Panc1 (cell line): ENCODE results near the gene APOBEC3B. TPM values are rescaled to one million over a fixed set of nuclear protein-coding genes. Genes with fewer than 3 reads are reported as not detected.

Source experiments
- ATAC-seq: fragments of 200-7000 bp; cut with Tn5 transposase; 2 replicates; pipeline ENCODE4 v1.9.1; 2020; ENCODE audit warnings: mild to moderate bottlenecking, moderate library complexity
- BruUV-seq: library from RNA; stranded (reverse); fragments of 400-500 nt; replicated peaks from 2 replicates; lab custom pipeline; 2021; lab: Mats Ljungman, UMichigan
- CTCF ChIA-PET: fragments of 300-600 bp; sonication (Branson Sonifier 250); formaldehyde crosslinking; loops from one replicate; lab custom pipeline; 2022; ENCODE audit warnings: antibody characterized with exemption; lab: Charles Lee
- POLR2A ChIA-PET: fragments of 300-600 bp; sonication (Branson Sonifier 250); formaldehyde crosslinking; loops from one replicate; lab custom pipeline; 2022; ENCODE audit warnings: antibody characterized with exemption; lab: Charles Lee
- DNase-seq: peaks from one replicate; pipeline ENCODE4 v3.0.0-alpha.2; 2010; ENCODE audit warnings: low read depth, low spot score
- H3K27ac ChIP-seq: 2 replicates; pipeline ENCODE4 v1.5.1; 2011; ENCODE audit warnings: mild to moderate bottlenecking, low read length, inconsistent platforms
- H3K27me3 ChIP-seq: fragments of 200-500 bp; sonication (Bioruptor generic); 2 replicates; pipeline ENCODE4 v1.6.0; 2014; ENCODE audit warnings: low read length, inconsistent platforms; ENCODE audit not compliant: control insufficient read depth, insufficient read depth
- H3K36me3 ChIP-seq: fragments of 200-500 bp; sonication (Bioruptor generic); 2 replicates; pipeline ENCODE4 v1.5.1; 2014; ENCODE audit warnings: inconsistent platforms, mild to moderate bottlenecking, low read length, moderate library complexity; ENCODE audit not compliant: control insufficient read depth, insufficient read depth
- H3K4me1 ChIP-seq: 2 replicates; pipeline ENCODE4 v1.5.1; 2011; ENCODE audit warnings: inconsistent platforms, mild to moderate bottlenecking, low read length, moderate library complexity; ENCODE audit not compliant: control insufficient read depth, insufficient read depth
- H3K4me3 ChIP-seq, 2 experiments: 2 replicates each; pipeline ENCODE4 v1.5.1; 2011 to 2012; ENCODE audit warnings: low read depth in 2 of 2, low read length in 2 of 2, mild to moderate bottlenecking in 2 of 2, inconsistent platforms in 1 of 2, moderate library complexity in 1 of 2
- H3K9me3 ChIP-seq: fragments of 200-500 bp; sonication (Bioruptor generic); 2 replicates; pipeline ENCODE4 v1.5.1; 2014; ENCODE audit warnings: low read depth, mild to moderate bottlenecking, inconsistent platforms, low read length, moderate library complexity; ENCODE audit not compliant: control insufficient read depth, insufficient read depth
- CTCF ChIP-seq: fragments of 450-650 bp; IDR thresholded peaks from 2 replicates; pipeline ENCODE4 v1.5.1; 2017; ENCODE audit warnings: mild to moderate bottlenecking
- POLR2AphosphoS5 ChIP-seq: IDR thresholded peaks from 2 replicates; pipeline ENCODE4 v1.6.1; 2012; ENCODE audit warnings: mild to moderate bottlenecking, low read depth, low read length, moderate library complexity
- REST ChIP-seq, 2 experiments: IDR thresholded peaks; 2 replicates each; pipeline ENCODE4 v1.6.1; 2011 to 2012; ENCODE audit warnings: low read depth in 2 of 2, control low read depth in 1 of 2, low read length in 1 of 2, mild to moderate bottlenecking in 1 of 2, moderate library complexity in 1 of 2; ENCODE audit not compliant: insufficient read depth in 1 of 2
- SIN3A ChIP-seq: IDR thresholded peaks from 2 replicates; pipeline ENCODE4 v1.6.1; 2012; ENCODE audit warnings: low read depth, mild to moderate bottlenecking, low read length, moderate library complexity, borderline replicate concordance; ENCODE audit not compliant: insufficient read depth
- TCF7L2 ChIP-seq: IDR thresholded peaks from 2 replicates; pipeline ENCODE4 v1.6.1; 2011; ENCODE audit warnings: mild to moderate bottlenecking, low read depth, low read length, inconsistent platforms
- in situ Hi-C: cut with HindIII; loops from 2 replicates; pipeline ENCODE4 v1.10.0; 2016; ENCODE audit warnings: low sequenced_read_pairs, low pct_unique_long_range_greater_than_20kb
- intact Hi-C: fragments of 100-400 bp; cut with micrococcal nuclease; formaldehyde crosslinking; loops from one replicate; pipeline ENCODE4 v1.10.0; 2022; ENCODE audit not compliant: unreplicated experiment
- total RNA-seq: library from RNA; stranded (reverse); gene quantifications from one replicate; pipeline ENCODE4 v1.2.1, GENCODE V29; 2021; ENCODE audit not compliant: unreplicated experiment

Gene APOBEC3B
- total RNA-seq, 1 experiment from 2014 or later, result 15.6 TPM

- intact Hi-C loops (no loop called here), in situ Hi-C loops (no loop called here)
- no peaks in the 10 kb centered on the region for H3K9me3 ChIP-seq
- DNase-seq (no peak), ATAC-seq (no peak)
- H3K4me3 ChIP-seq, result no peak overlapping the region
- H3K27ac ChIP-seq, result no peak overlapping the region
- H3K36me3 ChIP-seq, result no peaks in the 10 kb centered on the region
- POLR2A ChIA-PET, result no interaction called here
- H3K4me1 ChIP-seq, result no peaks in the 10 kb centered on the region
- no peaks in the 10 kb centered on the region for H3K27me3 ChIP-seq
- no TSS peak for BruUV-seq
- TF ChIP-seq TCF7L2, result no peak
- CTCF ChIA-PET, result interaction anchor here (0.6 kb wide), 1 partner anchor 131 kb away, joined by 4 read pairs; no protein-coding TSS in a partner anchor
Observed at GRCh38 chr22:38972558-38972957, 9.6 kb upstream of the APOBEC3B start.

DNA sequence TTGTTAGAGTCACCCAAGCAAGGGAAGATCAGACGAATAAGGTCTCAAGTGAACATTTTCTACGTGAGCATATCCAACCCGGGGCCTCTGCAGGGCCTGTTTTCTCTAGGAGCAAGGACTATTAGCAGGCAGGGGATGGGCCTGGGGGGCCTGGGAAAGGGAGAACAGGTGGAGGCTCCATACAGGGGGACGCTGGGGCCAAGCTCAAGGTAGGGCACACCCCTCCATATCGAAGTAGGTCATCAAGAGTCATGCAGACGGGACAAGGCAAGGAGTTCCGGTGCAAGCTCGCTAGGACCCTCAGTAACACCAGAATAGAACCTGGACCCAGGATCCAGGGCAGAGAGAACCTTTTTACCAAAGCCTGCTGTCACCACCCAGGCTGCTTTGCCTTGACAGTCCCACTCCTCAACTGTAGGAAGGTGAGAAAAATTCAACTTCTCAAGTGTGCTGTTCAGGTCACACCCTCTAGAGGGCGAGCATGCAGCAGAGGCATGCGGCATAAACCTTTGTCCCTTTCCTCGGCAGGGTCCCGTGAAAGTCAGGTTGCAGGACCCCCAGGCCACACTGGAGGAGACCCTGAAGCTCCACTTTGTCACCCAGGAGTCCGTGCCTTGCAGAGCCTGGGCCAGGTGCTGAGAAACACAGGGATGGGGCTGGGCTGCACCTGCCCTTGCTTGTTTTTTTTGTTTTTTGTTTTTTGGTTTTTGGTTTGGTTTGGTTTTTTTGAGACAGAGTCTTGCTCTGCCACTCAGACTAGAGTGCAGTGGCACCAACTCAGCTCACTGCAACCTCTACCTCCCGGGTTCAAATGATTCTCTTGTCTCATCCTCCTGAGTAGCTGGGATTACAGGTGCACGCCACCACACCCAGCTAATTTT, 8.6 kb upstream of the APOBEC3B start:
- ChIA-PET CTCF (no interaction called here), POLR2A (no interaction called here)
- no peak overlapping the region for H3K4me3 ChIP-seq
- BruUV-seq, result no TSS peak
- no peaks in the 10 kb centered on the region for H3K27me3 ChIP-seq
- H3K4me1 ChIP-seq, result no peaks in the 10 kb centered on the region
- H3K27ac ChIP-seq, result no peak overlapping the region
- TF ChIP-seq REST (IDR thresholded peaks at IDR 0.05; ENCODE audit: insufficient read depth in 1 of 2, low read depth in 2 of 2, low read length in 1 of 2), result no peak
- TF ChIP-seq CTCF, result peak; percentile 88
- DNase-seq, result peak; percentile 38
- in situ Hi-C loops, result no loop called here
- no peaks in the 10 kb centered on the region for H3K9me3 ChIP-seq
- peak; percentile 84 for ATAC-seq
- intact Hi-C loops, result no loop called here
- no peaks in the 10 kb centered on the region for H3K36me3 ChIP-seq

GRCh38 chr22:38974170-38974825, 7.8 kb upstream of the APOBEC3B start:
- H3K36me3 ChIP-seq, result no peaks in the 10 kb centered on the region
- no peaks in the 10 kb centered on the region for H3K4me1 ChIP-seq
- H3K27me3 ChIP-seq, result no peaks in the 10 kb centered on the region
- TF ChIP-seq POLR2AphosphoS5 (no peak), REST (IDR thresholded peaks at IDR 0.05; ENCODE audit: insufficient read depth in 1 of 2, low read depth in 2 of 2, low read length in 1 of 2) (no peak), CTCF (no peak), SIN3A (no peak), TCF7L2 (no peak)
- in situ Hi-C loops, result no loop called here
- no peaks in the 10 kb centered on the region for H3K9me3 ChIP-seq
- H3K27ac ChIP-seq, result no peak overlapping the region
- ATAC-seq (no peak), DNase-seq (no peak)
- ChIA-PET CTCF (interaction anchor here (0.6 kb wide), 1 partner anchor 24 kb away, joined by 6 read pairs; no protein-coding TSS in a partner anchor), POLR2A (no interaction called here)
- H3K4me3 ChIP-seq, result no peak overlapping the region
- intact Hi-C loops, result no loop called here
- no TSS peak for BruUV-seq
